Measurements from ENCODE around the gene PTBP3.
"Not testable (repeated sequence)": the region's sequence is repeated elsewhere in the genome, so short reads cannot be mapped to it uniquely, and the experiment has no call there.

GRCh38 chr9:112190320-112190719 is 143.1 kb downstream of the PTBP3 start:
- TF ChIP-seq EZH2 (IDR thresholded peaks at IDR 0.05); POLR2AphosphoS5 (IDR thresholded peaks at IDR 0.05; ENCODE audit: borderline replicate concordance, low read depth, low read length); FOXP2 (optimal IDR thresholded peaks at IDR 0.05; ENCODE audit: control extremely low read depth, extremely low read length, insufficient read depth): not testable (repeated sequence)
